ENCODE results near the gene CD2.

The CD2 gene, protein sequence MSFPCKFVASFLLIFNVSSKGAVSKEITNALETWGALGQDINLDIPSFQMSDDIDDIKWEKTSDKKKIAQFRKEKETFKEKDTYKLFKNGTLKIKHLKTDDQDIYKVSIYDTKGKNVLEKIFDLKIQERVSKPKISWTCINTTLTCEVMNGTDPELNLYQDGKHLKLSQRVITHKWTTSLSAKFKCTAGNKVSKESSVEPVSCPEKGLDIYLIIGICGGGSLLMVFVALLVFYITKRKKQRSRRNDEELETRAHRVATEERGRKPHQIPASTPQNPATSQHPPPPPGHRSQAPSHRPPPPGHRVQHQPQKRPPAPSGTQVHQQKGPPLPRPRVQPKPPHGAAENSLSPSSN

DNA sequence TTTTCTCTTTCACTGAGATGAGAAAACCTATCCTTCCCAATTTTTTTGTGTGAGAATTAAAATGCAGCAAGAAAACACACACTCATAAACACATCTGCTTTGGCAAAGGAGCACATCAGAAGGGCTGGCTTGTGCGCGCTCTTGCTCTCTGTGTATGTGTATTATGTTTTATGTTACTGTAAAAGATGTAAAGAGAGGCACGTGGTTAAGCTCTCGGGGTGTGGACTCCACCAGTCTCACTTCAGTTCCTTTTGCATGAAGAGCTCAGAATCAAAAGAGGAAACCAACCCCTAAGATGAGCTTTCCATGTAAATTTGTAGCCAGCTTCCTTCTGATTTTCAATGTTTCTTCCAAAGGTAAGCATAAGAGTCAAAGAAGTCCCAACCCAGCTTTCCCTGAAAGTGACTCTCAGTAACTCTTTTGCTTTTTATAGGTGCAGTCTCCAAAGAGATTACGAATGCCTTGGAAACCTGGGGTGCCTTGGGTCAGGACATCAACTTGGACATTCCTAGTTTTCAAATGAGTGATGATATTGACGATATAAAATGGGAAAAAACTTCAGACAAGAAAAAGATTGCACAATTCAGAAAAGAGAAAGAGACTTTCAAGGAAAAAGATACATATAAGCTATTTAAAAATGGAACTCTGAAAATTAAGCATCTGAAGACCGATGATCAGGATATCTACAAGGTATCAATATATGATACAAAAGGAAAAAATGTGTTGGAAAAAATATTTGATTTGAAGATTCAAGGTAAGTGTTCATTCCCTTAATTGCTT is at the start of gene CD2:
TSS of gene CD2 (plus strand) at position 233 of the 780 bp plus-strand sequence. CDS start at position 296, 63 bp downstream.
- peak; percentile 79 for DNase-seq

DNA sequence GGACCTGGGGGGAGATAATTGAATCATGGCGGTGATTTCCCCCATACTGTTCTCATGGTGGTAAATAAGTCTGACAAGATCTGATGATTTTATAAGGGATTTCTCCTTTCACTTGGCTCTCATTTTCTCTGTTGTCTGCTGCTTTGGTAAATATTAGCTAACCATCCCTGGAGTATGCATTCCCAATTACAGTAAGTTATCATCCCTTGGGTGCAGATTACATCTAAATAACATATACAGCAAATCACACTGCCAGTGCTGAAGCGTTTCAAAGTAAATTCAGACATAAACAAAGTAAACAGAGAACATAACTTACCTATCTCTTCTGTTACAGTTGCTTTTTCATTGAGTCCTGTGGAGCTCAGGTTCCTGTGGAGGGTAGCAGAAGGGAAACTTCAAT is 48.1 kb upstream of the CD2 start:
- DNase-seq: no peak

DNA sequence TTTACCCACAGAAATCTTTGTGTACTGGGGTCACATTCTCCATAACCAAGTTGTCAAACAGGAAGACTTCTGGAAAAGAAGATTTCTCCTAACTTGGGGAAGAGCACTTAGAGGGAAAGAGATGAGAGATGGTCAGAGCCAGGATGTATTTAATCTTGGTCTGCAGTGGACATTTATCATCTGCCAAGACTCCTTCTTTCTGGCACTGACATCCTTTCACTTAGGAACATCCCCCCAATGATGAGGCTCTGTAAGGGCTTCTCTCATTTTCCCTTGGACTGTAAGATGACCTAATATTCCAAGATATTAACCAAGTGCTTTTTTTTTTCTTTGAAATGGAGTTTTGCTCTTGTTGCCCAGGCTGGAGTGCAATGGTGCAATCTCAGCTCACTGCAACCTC is 47.4 kb upstream of the CD2 start:
- no peak for DNase-seq

DNA sequence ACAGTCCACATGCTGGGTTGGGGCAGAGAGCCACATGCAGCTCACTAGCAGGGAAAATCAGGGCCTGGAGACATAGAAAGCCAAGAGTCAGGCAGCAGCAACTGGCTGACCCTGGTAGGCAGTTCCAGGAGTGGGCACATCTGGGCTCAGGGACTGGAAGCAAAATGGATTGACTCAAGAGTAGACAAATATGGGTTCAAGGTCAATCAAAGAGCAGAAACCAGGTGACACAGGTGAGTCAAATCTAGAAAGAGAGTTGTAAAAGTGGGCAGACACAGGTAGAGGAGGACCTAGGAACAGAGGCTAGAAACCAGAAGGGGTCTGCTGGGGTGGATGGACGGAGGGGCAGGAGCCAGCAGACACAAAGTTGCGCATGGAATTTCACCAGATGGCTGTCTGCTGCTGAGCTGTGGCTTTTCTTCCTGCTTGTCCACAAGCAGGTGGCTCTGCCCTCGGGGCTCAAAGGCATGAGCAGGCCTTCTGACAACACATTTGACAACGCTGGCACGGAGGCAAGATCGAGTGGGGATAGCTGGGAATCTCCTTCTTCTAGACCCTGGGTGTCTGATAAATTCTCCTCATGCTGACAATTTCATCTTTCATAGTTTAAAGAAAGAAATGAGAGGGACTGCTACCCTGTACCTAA is 45.9 kb upstream of the CD2 start:
- no peak for DNase-seq

DNA sequence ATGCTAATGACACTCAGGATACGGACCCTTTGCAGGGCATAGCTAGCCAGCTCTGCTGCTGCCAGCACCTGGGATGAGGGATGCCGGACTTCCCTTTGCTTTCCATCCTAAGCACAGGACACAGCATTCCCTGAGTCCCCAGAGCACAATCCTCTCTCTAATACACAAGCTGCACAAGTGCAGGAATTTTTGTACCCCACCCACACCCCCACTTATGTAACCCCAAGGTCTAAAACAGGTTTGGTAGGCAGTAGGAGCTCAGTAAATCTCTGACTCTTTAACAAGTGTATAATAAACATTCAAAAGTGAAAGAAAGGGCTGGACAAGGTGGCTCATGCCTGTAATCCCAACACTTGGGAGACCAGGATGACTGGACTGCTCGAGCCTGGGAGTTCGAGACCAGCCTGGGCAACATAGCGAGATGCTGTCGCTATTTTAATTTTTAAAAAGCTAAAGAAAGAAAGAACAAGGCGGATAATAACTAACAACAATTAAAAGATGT is 44.5 kb upstream of the CD2 start:
- DNase-seq: no peak

DNA sequence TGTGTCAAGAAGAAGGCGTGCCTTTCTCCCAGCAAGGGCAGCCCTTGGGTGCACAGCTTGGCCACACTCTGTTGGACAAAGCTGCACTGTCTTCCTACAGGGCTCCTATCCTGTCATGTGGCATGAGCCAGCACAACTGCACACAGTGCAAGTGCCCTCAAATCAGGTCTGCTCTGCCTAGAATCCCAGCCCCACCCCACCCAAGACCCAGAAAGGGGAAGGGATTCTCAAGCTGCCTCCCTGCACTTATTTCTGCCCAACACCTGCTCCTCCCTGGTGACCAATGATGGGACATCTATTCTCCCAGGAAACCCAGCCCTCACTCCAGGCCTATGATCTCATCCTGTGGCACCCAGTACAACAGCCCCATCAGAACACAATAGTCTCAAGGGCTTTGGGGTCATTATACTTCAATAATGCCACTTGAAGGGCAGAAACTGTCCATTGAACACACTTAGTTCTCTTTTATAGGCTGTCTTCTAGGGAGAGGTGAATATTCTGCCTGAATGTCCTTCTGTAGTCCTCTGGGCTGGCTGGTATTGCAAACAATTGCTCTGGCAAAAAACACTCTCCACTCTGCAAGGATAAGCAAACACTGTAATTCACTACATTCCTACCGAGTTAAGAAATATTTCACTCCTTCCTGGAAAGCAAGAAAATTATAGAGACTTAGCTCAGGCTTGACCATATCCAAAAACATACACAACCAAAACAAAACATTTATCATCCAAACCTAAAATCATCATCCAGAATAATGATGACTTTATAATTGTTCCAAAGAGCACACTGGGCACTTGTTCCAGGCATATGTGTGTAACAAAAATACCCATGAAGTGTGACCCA is 43.6 kb upstream of the CD2 start:
- DNase-seq: no peak

DNA sequence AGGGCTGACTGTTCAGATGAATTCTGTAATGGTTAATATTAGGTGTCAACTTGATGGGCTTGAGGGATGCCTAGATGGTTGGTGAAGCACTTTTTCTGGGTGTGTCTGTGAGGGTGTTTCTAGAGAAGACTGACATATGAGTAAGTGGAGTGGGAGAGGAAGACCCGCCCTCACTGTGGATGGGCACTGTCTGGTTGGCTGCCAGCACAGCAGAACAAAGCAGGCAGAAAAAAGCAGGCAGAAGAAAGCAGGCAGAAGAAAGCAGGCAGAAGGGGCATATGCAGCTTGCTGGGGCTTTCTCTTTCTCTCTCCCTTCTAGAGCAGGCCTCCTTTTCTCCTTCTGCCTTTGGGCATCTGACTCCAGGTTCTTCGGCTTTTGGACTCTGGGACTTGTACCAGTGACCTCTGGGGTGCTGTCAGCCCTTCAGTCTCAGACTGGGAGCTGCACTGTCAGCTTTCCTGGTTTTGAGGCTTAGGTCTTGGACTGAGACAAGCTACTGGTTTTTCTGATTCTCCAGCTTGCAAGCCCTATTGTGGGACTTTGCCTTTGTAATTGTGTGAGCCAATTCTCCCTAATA is 42.9 kb upstream of the CD2 start:
- DNase-seq: no peak

DNA sequence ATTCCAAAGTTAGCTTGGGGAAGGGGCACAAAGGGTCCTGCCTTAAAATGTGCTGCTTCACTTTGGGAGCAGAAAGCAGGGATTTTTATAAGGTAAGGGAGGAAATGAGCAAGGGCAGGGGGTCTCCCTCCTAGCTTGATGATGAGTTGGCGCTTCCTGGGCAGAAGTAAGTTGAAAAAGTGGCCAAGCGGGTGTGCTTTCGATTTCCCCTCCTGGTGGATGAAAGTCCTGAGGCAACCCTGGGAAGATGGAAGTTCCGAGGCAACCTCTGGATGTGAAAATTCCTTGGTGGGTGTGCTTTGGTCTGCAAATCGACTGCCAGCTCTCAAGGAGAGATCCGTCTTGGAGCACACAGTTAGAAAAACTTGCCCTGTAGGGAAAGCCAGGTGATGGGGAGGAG is 41.7 kb upstream of the CD2 start:
- DNase-seq: no peak

DNA sequence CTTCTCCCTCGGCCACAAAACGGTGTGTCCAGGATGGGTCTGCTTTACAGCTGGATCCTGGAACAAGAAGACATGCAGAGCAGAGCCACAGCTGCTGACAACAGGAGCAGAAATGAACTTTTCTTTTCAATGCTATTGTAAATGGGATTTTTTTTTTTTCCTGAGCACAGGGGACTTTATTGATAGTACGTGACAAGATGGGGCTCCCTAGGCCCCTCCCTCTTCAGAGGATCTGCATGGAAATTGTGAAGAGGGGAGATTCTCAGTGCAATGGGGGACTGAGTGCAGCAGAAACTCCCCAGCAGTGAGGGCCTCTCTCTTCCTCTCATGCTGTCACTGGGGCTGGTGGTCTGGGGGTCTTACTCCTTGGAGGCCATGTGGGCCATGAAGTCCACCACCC is 40.8 kb upstream of the CD2 start:
- DNase-seq: no peak

DNA sequence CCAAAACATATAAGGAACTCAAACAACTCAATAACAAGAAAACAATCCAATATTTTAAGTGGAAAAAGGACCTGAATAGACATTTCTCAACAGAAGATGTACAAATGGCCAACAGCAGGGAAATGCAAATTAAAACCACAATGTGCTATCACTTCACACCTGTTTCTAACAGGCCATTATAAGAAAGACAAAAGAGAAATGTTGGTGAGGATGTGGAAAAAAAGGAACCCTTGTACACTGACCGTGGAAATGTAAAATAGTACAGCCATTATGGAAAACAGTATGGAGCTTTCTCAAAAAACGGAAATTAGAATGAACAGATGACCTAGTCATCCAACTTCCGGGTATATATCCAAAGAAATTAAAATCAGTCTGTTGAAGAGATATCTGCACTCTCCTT is 37.8 kb upstream of the CD2 start:
- DNase-seq: no peak

DNA sequence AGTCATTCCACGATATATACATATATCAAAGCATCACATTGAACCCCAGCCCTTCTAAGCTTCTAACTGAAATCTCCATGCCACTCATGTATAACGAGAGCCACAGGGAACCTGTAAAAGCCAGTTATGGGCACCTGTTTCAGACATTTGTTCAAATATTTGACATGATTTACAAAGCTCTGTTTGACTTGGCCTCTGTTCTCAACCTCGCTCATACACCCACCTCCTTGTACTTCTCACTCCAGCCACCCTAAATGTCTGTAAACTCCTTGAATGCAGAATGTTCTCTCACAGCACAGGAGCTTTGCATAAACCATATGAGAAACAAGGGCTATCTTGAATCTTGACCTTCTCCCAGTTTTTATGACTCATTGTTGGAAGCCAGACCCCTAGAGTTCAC is 36.9 kb upstream of the CD2 start:
- no peak for DNase-seq

DNA sequence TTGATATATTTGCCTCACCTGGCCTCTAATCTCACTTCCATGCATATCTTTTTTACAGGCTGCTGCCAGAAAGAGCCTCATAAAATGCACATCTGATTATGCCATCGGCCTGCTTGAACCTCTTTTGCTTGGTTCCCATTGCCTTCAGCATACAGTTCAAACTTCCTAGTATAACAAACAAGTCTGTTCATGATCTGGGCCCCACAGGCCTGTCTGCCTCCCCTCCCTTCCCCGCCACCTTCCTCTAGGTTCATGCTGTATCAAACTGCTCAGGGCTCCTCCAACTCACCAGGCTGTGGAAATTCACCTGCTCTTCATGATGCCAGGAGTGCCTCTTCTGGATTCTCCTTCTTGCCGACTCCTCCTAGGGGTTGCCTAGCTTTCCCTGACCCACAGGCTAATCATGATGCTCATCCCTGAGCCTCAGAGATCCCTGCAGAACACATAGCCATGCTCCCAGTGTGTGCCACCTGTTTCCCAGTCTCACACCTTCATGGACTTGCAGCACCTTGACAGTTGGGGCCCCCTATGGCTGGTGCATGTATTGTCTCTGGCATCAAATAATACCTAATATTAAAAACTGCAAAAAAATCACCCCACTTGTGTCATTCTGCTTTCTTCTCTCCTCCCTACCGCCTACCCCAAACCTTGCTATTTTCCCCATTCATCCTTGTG is 33.7 kb upstream of the CD2 start:
- DNase-seq: no peak

DNA sequence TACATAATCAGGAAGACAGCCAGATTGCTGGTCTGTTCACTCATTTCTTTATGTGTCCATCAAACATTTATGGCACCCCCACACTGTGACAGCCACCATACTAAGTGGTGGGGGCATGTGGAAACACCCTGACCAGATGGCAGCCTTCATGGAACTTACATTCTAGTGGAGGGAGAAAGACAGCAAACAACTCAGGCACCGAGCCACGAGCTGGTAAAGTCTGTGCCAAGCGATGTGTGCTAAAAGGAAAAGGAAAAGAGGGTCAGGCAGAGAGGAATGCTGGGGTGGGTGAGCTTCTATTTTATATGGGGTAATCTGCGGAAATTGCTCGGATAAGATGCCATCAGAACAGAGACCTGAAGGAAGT is 33.2 kb upstream of the CD2 start:
- DNase-seq: no peak

DNA sequence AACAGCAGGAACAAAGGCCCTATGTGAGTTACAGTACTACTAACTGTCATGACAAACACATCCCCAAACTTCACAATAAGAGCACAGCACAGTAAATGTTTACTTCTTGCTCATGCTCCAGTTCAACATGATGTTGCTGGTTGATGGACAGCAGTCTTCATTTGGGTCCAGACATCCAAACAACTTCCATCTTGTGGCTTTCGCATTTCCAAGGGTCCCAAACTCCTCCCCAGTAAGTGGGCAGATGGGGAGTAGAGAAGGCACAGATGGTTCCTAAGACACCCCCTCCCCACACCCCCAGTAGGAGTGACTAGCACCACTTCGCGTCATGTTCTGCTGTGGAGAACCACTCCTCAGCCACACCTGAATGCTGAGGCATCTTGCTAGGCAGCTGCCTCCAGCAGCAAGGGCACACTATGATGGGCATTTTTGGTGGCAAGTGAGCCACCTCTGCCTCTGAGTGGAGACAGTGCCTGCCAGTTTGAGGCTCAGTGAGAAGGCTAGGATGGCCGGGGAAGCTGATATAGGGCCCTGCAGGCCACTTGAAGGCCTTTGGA is 32.7 kb upstream of the CD2 start:
- DNase-seq: no peak

DNA sequence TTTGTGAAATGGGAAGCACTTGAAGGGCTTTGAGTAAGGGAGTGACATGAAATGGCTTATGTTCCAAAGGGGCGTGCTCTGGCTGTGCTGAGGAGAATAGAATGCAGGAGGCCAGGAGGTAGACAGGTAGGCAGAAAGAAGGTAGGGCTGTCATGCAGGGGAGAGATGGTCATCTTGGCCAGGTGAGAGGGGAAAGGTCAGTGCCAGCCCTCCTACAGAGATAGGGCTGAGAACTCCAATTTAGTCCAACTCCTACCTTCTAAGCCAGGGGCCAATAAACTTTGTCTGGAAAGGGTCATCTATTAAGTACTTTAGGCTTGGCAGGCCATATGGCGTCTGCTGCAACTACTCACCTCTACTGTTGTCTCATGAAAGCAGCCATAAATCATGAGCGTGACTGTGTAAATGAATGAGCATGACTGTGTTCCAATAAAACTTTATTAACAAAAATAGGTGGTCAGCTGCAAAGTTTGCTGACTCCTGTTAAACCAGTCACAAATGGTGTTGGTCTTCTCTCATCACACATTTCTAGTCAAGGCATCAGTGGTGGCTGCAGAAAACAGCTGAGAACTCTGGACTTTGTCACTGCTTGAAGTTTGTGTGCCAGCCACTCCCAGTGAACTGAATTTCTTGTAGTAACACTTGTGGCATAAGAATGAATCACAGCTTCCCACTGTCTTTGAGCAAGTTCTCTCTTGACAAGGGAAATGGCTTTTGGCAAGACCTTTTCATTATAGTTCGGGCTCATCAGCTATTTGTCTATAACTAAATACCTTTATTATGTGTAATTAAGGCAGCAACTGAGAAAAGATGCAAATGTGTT is 32.0 kb upstream of the CD2 start:
- DNase-seq: no peak

DNA sequence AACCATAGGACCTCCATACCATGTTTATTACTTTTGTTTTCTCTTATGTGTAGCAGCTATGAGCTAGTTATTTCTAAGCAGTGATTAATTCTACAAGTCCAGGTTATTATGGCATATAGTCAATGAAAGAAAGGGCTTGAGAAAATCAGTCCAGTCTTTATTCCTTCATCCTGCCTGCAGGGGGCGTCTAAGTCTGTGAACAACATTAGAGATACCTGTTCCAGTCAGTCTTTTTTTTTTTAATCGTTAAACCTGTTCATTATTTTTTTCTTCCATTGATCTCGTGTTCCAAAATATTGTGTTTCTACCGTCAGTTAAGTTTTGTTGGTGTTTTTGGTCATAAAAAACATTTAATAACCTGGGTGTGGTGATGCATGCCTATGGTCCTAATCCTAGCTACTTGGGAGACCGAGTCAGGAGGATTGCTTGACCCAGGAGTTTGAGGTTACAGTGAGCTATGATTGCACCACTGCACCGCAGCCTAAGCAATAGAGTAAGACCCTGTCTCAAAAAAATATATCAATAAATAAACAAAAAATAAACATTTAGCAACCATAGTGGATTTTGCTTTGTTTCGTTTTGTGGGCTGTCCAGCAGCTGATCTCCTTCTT is 29.4 kb upstream of the CD2 start:
- peak; percentile 89 for DNase-seq

DNA sequence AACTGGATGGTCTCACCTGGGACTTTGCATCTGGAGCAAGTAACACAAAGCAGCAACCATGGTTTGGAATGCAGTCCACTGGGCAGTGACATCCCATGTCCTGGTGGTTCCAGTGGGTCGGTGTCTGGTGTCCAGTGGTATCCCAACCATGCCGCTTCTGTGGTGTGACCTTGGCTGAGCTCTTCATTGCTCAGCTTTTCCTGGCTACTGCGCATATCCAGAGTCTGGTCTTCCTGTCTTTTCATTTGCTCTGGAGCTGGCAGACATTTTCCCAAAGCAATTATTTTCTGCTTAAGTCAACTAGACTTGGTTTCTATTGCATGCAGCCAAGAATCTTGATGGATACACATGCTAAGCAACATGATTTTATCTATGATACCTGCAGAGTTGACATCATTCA is 28.4 kb upstream of the CD2 start:
- DNase-seq: no peak

DNA sequence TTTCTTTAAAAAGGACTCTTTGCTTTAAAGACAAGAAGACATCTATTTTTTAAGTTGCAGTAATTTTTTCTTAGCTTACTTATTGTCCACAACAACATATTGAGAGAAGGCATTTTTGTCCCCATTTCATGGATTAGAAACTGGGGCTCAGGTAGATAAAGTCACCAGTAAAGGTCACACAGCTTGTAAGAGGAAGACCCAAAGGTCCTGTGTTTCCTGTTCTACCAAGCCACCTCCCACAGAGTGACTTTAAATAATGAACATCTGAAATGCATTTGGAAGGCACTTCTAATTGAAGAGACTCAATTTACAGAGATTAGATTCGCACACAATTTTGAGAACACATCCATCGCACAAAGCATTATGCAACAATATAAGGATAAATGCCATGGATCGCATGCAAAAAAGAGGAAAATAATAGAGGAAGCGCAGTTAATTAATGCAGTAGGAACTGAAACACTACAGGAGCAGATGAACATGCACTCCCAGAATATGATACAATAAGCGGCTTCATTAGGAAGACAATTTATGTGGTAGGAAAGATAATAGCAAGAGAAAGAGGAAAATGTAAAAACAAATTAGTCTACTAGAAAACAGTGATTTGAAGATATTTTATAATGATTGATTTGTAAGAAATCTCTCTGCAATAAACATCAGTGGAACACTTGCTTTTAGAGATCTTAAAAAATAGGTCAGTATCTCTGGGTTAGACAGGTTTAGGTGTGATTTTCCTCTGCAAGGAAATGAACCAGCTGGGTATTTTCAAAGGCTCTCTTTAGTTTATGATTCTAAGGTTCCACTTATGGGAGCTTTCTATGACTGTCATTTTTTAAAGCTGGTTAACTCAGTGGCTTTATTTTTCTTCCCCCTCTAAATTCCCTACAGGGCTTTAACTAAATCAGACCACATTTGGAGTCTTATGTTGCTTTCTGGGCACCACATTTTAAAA is 27.1 kb upstream of the CD2 start:
- DNase-seq: no peak

DNA sequence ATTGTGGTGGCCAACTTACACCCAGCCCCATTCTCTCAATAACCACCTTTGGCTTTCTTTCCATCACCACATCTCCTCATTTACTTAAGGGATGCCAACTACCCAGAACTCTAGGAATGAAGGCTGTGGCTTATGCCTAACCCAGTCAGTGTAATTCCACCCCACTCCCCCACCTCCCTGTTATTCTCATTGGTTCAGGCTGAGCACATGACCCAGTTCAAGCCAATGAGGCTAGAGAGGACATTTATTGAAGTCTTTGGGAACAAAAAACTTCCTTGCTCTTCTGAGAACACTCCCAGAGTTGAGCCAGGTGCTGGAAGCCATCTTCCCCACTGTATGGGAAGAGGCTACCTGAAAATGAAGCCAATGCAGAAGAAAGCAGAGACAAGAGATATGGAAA is 22.8 kb upstream of the CD2 start:
- no peak for DNase-seq

All from CD4-positive, alpha-beta T cell treated with Interleukin-17A for 4 hours (primary cell).